Activated T-helper 2 cell treated with anti-CD3 and anti-CD28 coated beads, Interferon-gamma antibody, Interleukin-2, Interleukin-4, amounts not matched to agents 10 μg/mL and 5 μg/mL and 100 μg/mL, durations not matched to agents 14 hours and 24 hours and 36 hours (primary cell): ENCODE measurements around the gene BRME1. TPM values are rescaled to one million over a fixed set of nuclear protein-coding genes. Genes with fewer than 3 reads are reported as not detected.

Experiments used
- DNase-seq: peaks from one replicate; pipeline ENCODE4 v3.0.0; 2021; ENCODE audit warnings: low spot score
- H3K27ac Mint-ChIP-seq: one replicate; pipeline ENCODE4 v1.8.0; 2021; ENCODE audit warnings: mixed read lengths
- H3K27me3 Mint-ChIP-seq: one replicate; pipeline ENCODE4 v1.8.0; 2021; ENCODE audit warnings: low read depth, mixed read lengths
- H3K36me3 Mint-ChIP-seq: one replicate; pipeline ENCODE4 v1.8.0; 2021; ENCODE audit warnings: low read depth, mixed read lengths
- H3K4me1 Mint-ChIP-seq: one replicate; pipeline ENCODE4 v1.8.0; 2021; ENCODE audit warnings: low read depth, mixed read lengths
- H3K4me3 Mint-ChIP-seq: one replicate; pipeline ENCODE4 v1.8.0; 2021; ENCODE audit warnings: low read depth, mild to moderate bottlenecking, moderate library complexity, mixed read lengths
- H3K9me3 Mint-ChIP-seq: one replicate; pipeline ENCODE4 v1.8.0; 2021; ENCODE audit warnings: mixed read lengths
- intact Hi-C: fragments of 100-400 bp; cut with micrococcal nuclease; formaldehyde crosslinking; loops from one replicate; pipeline ENCODE4 v1.15.1; 2023
- total RNA-seq: library from RNA; stranded (reverse); gene quantifications from 2 replicates; pipeline ENCODE4 v1.2.3, GENCODE V29; 2022

Gene BRME1
- total RNA-seq, 1 donor from 2014 or later = 15.3 TPM

- no peaks in the 10 kb centered on the region for H3K27me3 Mint-ChIP-seq
- H3K9me3 Mint-ChIP-seq = peaks cover 10% of the 10 kb centered on the region
- no peak overlapping the region for H3K4me3 Mint-ChIP-seq
- H3K4me1 Mint-ChIP-seq = no peaks in the 10 kb centered on the region
- peaks cover 57% of the 10 kb centered on the region for H3K36me3 Mint-ChIP-seq
- intact Hi-C loops = no loop called here
- DNase-seq = no peak
- peak overlapping the region; percentile 58 for H3K27ac Mint-ChIP-seq
Measured at GRCh38 chr19:13920940-13921747, 15.2 kb upstream of the BRME1 start.

GRCh38 chr19:13920524-13920923, 14.6 kb upstream of the BRME1 start:
- Mint-ChIP-seq H3K27me3 (no peaks in the 10 kb centered on the region), H3K9me3 (peaks cover 10% of the 10 kb centered on the region), H3K27ac (no peak overlapping the region), H3K36me3 (peaks cover 60% of the 10 kb centered on the region), H3K4me1 (no peaks in the 10 kb centered on the region), H3K4me3 (no peak overlapping the region)
- no peak for DNase-seq
- intact Hi-C loops = no loop called here

- no peaks in the 10 kb centered on the region for H3K4me1 Mint-ChIP-seq
Measured at GRCh38 chr19:13918726-13919411, 13.0 kb upstream of the BRME1 start.

GRCh38 chr19:13917888-13918406, 12.0 kb upstream of the BRME1 start:
- H3K27me3 Mint-ChIP-seq = no peaks in the 10 kb centered on the region
- intact Hi-C loops = no loop called here
- H3K9me3 Mint-ChIP-seq = peaks cover 10% of the 10 kb centered on the region
- no peaks in the 10 kb centered on the region for H3K4me1 Mint-ChIP-seq
- DNase-seq = no peak
- no peak overlapping the region for H3K27ac Mint-ChIP-seq
- no peak overlapping the region for H3K4me3 Mint-ChIP-seq
- H3K36me3 Mint-ChIP-seq = peaks cover 53% of the 10 kb centered on the region

More at GRCh38 chr19:13918726-13919411, 13.0 kb upstream of the BRME1 start:
- peaks cover 58% of the 10 kb centered on the region for H3K36me3 Mint-ChIP-seq
- no peak for DNase-seq
- no peaks in the 10 kb centered on the region for H3K27me3 Mint-ChIP-seq
- H3K9me3 Mint-ChIP-seq = peaks cover 10% of the 10 kb centered on the region
- H3K27ac Mint-ChIP-seq = no peak overlapping the region
- intact Hi-C loops = no loop called here
- H3K4me3 Mint-ChIP-seq = no peak overlapping the region

- DNase-seq = no peak
- intact Hi-C loops = no loop called here
- Mint-ChIP-seq H3K27ac (no peak overlapping the region), H3K4me1 (no peaks in the 10 kb centered on the region), H3K9me3 (no peaks in the 10 kb centered on the region), H3K36me3 (peaks cover 35% of the 10 kb centered on the region), H3K27me3 (no peaks in the 10 kb centered on the region), H3K4me3 (no peak overlapping the region)
Measured at GRCh38 chr19:13914777-13915176, 8.9 kb upstream of the BRME1 start.

GRCh38 chr19:13913352-13913751, 7.4 kb upstream of the BRME1 start:
- intact Hi-C loops = no loop called here
- Mint-ChIP-seq H3K4me1 (no peaks in the 10 kb centered on the region), H3K4me3 (no peak overlapping the region), H3K27me3 (no peaks in the 10 kb centered on the region), H3K36me3 (peaks cover 30% of the 10 kb centered on the region), H3K9me3 (no peaks in the 10 kb centered on the region), H3K27ac (no peak overlapping the region)
- no peak for DNase-seq

GRCh38 chr19:13909430-13909829, 3.5 kb upstream of the BRME1 start:
- DNase-seq = no peak
- H3K27me3 Mint-ChIP-seq = no peaks in the 10 kb centered on the region
- H3K36me3 Mint-ChIP-seq = peaks cover 22% of the 10 kb centered on the region
- no peaks in the 10 kb centered on the region for H3K9me3 Mint-ChIP-seq
- H3K27ac Mint-ChIP-seq = no peak overlapping the region
- H3K4me3 Mint-ChIP-seq = no peak overlapping the region
- peaks cover 16% of the 10 kb centered on the region for H3K4me1 Mint-ChIP-seq
- intact Hi-C loops = no loop called here

- intact Hi-C loops = no loop called here
- no peak overlapping the region for H3K4me3 Mint-ChIP-seq
- no peaks in the 10 kb centered on the region for H3K9me3 Mint-ChIP-seq
- peaks cover 22% of the 10 kb centered on the region for H3K36me3 Mint-ChIP-seq
- no peaks in the 10 kb centered on the region for H3K27me3 Mint-ChIP-seq
- peaks cover 16% of the 10 kb centered on the region for H3K4me1 Mint-ChIP-seq
- H3K27ac Mint-ChIP-seq = no peak overlapping the region
- DNase-seq = no peak
Measured at GRCh38 chr19:13908674-13909073, 2.8 kb upstream of the BRME1 start.

GRCh38 chr19:13906910-13907309, 993 bp upstream of the BRME1 start:
- peaks cover 15% of the 10 kb centered on the region for H3K36me3 Mint-ChIP-seq
- H3K27me3 Mint-ChIP-seq = no peaks in the 10 kb centered on the region
- no peaks in the 10 kb centered on the region for H3K9me3 Mint-ChIP-seq
- H3K4me1 Mint-ChIP-seq = peaks cover 16% of the 10 kb centered on the region
- H3K27ac Mint-ChIP-seq = peak overlapping the region; percentile 70
- DNase-seq = no peak
- intact Hi-C loops = no loop called here
- peak overlapping the region; percentile 82 for H3K4me3 Mint-ChIP-seq

GRCh38 chr19:13906521-13906904, 596 bp upstream of the BRME1 start:
- H3K4me3 Mint-ChIP-seq = peak overlapping the region; percentile 82
- DNase-seq = no peak
- intact Hi-C loops = no loop called here
- H3K27ac Mint-ChIP-seq = peak overlapping the region; percentile 70
- H3K36me3 Mint-ChIP-seq = peaks cover 14% of the 10 kb centered on the region
- peaks cover 16% of the 10 kb centered on the region for H3K4me1 Mint-ChIP-seq
- H3K9me3 Mint-ChIP-seq = no peaks in the 10 kb centered on the region
- no peaks in the 10 kb centered on the region for H3K27me3 Mint-ChIP-seq

- H3K27me3 Mint-ChIP-seq = no peaks in the 10 kb centered on the region
- peaks cover 3% of the 10 kb centered on the region for H3K36me3 Mint-ChIP-seq
- no peaks in the 10 kb centered on the region for H3K9me3 Mint-ChIP-seq
- H3K4me3 Mint-ChIP-seq = no peak overlapping the region
- DNase-seq = no peak
- no peak overlapping the region for H3K27ac Mint-ChIP-seq
- intact Hi-C loops = no loop called here
- peaks cover 16% of the 10 kb centered on the region for H3K4me1 Mint-ChIP-seq
Measured at GRCh38 chr19:13902993-13903555, 2.8 kb downstream of the BRME1 start.

- H3K27me3 Mint-ChIP-seq = no peaks in the 10 kb centered on the region
- intact Hi-C loops = no loop called here
- DNase-seq = no peak
- H3K4me1 Mint-ChIP-seq = peaks cover 3% of the 10 kb centered on the region
- no peak overlapping the region for H3K27ac Mint-ChIP-seq
- H3K36me3 Mint-ChIP-seq = peaks cover 3% of the 10 kb centered on the region
- H3K4me3 Mint-ChIP-seq = no peak overlapping the region
- no peaks in the 10 kb centered on the region for H3K9me3 Mint-ChIP-seq
Measured at GRCh38 chr19:13899912-13900584, 5.9 kb downstream of the BRME1 start.
